Activated naive CD8-positive, alpha-beta T cell treated with anti-CD3 and anti-CD28 coated beads, Interleukin-2, amount 10 ng/mL, durations not matched to agents 7 days and 5 days (primary cell): ENCODE measurements around the gene ADGRD1. TPM values are rescaled to one million over a fixed set of nuclear protein-coding genes. Genes with fewer than 3 reads are reported as not detected.
A peak's percentile ranks its signal among the peaks of the same experiment; 100 is the strongest.
"Not testable (repeated sequence)": the region's sequence is repeated elsewhere in the genome, so short reads cannot be mapped to it uniquely, and the experiment has no call there.

Experiments used
- ATAC-seq: fragments of 150-1000 bp; cut with Tn5 transposase; one replicate; pipeline ENCODE4 v1.10.0; 2021; ENCODE audit warnings: low read depth, moderate library complexity
- POLR2A ChIA-PET: fragments of 350-600 bp; sonication (Branson Sonifier 250); formaldehyde crosslinking; loops from one replicate; lab custom pipeline; 2021; ENCODE audit warnings: antibody characterized with exemption; lab: Charles Lee
- DNase-seq: peaks from one replicate; pipeline ENCODE4 v3.0.0; 2021
- H3K27ac Mint-ChIP-seq: one replicate; pipeline ENCODE4 v1.8.0; 2022; ENCODE audit warnings: mild to moderate bottlenecking, mixed read lengths
- H3K27me3 Mint-ChIP-seq: one replicate; pipeline ENCODE4 v1.8.0; 2022; ENCODE audit warnings: mild to moderate bottlenecking, moderate library complexity, mixed read lengths
- H3K36me3 Mint-ChIP-seq: one replicate; pipeline ENCODE4 v1.8.0; 2021; ENCODE audit warnings: mild to moderate bottlenecking, mixed read lengths
- H3K4me1 Mint-ChIP-seq: one replicate; pipeline ENCODE4 v1.8.0; 2021; ENCODE audit warnings: mixed read lengths
- H3K4me3 Mint-ChIP-seq: one replicate; pipeline ENCODE4 v1.8.0; 2022; ENCODE audit warnings: mild to moderate bottlenecking, moderate library complexity, mixed read lengths
- H3K9me3 Mint-ChIP-seq: one replicate; pipeline ENCODE4 v1.8.0; 2021; ENCODE audit warnings: mixed read lengths
- total RNA-seq, 2 experiments: library from RNA; stranded (reverse); gene quantifications; one replicate each; pipeline ENCODE4 v1.2.3, GENCODE V29; 2021

ADGRD1 gene
- total RNA-seq, 2 experiments from 2014 or later: not detected

GRCh38 chr12:131122631-131123030 lies 168.9 kb downstream of the ADGRD1 start:
- H3K27ac Mint-ChIP-seq: no peak overlapping the region
- ATAC-seq: no peak
- H3K4me1 Mint-ChIP-seq: no peaks in the 10 kb centered on the region
- POLR2A ChIA-PET: no interaction called here
- H3K36me3 Mint-ChIP-seq: no peaks in the 10 kb centered on the region
- peaks cover 3% of the 10 kb centered on the region for H3K9me3 Mint-ChIP-seq
- no peak for DNase-seq
- peaks cover 4% of the 10 kb centered on the region for H3K27me3 Mint-ChIP-seq
- no peak overlapping the region for H3K4me3 Mint-ChIP-seq

DNA sequence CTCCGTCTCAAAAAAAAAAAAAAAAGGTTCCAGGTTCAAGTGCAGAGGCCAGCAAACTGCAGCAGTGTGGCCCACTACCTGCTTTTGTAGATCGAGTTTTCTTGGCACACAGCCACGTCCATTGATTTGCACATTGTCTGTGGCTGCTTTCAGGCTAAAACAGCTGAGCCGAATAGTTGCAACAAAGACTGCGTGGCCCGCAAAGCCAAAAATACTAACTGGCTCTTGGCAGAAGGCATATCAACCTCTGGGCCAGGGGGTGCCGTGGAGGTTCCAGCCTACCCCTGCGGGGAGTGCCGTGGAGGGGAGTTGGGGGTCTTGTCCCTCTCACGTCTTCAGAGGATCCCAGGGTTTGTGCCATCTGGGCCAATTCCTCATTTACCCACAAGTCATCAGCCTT lies 170.1 kb downstream of the ADGRD1 start:
- no peak overlapping the region for H3K27ac Mint-ChIP-seq
- POLR2A ChIA-PET: no interaction called here
- no peak overlapping the region for H3K4me3 Mint-ChIP-seq
- ATAC-seq: no peak
- no peaks in the 10 kb centered on the region for H3K4me1 Mint-ChIP-seq
- peaks cover 4% of the 10 kb centered on the region for H3K27me3 Mint-ChIP-seq
- DNase-seq: no peak
- no peaks in the 10 kb centered on the region for H3K36me3 Mint-ChIP-seq
- peaks cover 3% of the 10 kb centered on the region for H3K9me3 Mint-ChIP-seq

GRCh38 chr12:131124487-131125280 lies 171.0 kb downstream of the ADGRD1 start:
- POLR2A ChIA-PET: no interaction called here
- Mint-ChIP-seq H3K27ac (no peak overlapping the region), H3K4me1 (no peaks in the 10 kb centered on the region), H3K4me3 (no peak overlapping the region), H3K27me3 (peaks cover 4% of the 10 kb centered on the region), H3K36me3 (no peaks in the 10 kb centered on the region), H3K9me3 (peaks cover 3% of the 10 kb centered on the region)
- ATAC-seq (no peak), DNase-seq (no peak)

DNA sequence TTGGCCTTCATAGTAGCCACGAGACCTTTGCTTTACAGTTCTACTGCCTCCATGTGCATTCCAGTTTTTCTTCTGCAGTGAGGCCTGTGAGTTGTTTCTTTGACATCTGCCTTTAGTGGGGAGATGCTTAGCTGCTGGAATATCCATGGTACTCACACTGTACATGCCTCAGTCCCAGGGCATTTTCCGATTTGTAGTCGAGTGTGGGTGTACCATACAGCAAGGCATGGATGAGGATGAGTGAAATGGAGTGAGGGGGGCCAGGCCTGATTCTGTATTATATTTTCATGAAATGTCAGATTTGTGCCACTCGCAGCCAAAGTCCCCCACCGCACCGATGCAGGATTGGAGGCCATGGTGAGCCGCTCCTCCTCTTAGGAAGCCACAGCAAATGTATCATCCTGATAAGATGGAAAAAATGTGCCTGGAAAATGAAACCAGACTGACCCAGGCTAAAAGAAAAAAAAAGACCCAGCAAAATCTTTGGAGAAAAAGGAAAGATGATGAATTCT lies 173.0 kb downstream of the ADGRD1 start:
- ATAC-seq (no peak), DNase-seq (no peak)
- Mint-ChIP-seq H3K27ac (no peak overlapping the region), H3K4me1 (no peaks in the 10 kb centered on the region), H3K36me3 (no peaks in the 10 kb centered on the region), H3K27me3 (peaks cover 2% of the 10 kb centered on the region), H3K4me3 (no peak overlapping the region), H3K9me3 (peaks cover 3% of the 10 kb centered on the region)
- POLR2A ChIA-PET: no interaction called here

GRCh38 chr12:131128556-131128955 lies 174.8 kb downstream of the ADGRD1 start:
- H3K36me3 Mint-ChIP-seq: no peaks in the 10 kb centered on the region
- ATAC-seq (no peak), DNase-seq (no peak)
- POLR2A ChIA-PET: no interaction called here
- no peaks in the 10 kb centered on the region for H3K4me1 Mint-ChIP-seq
- peaks cover 2% of the 10 kb centered on the region for H3K27me3 Mint-ChIP-seq
- no peak overlapping the region for H3K4me3 Mint-ChIP-seq
- no peak overlapping the region for H3K27ac Mint-ChIP-seq
- peaks cover 3% of the 10 kb centered on the region for H3K9me3 Mint-ChIP-seq

GRCh38 chr12:131128966-131129619 lies 175.4 kb downstream of the ADGRD1 start:
- H3K9me3 Mint-ChIP-seq, H3K4me1 Mint-ChIP-seq, H3K27ac Mint-ChIP-seq, H3K36me3 Mint-ChIP-seq, H3K27me3 Mint-ChIP-seq, ATAC-seq, DNase-seq, H3K4me3 Mint-ChIP-seq, POLR2A ChIA-PET: not testable (repeated sequence)

GRCh38 chr12:131129839-131130238 lies 176.1 kb downstream of the ADGRD1 start:
- no peak overlapping the region for H3K27ac Mint-ChIP-seq
- no peaks in the 10 kb centered on the region for H3K4me1 Mint-ChIP-seq
- peaks cover 2% of the 10 kb centered on the region for H3K27me3 Mint-ChIP-seq
- ATAC-seq: no peak
- no peak for DNase-seq
- POLR2A ChIA-PET: no interaction called here
- H3K4me3 Mint-ChIP-seq: no peak overlapping the region
- H3K9me3 Mint-ChIP-seq: peaks cover 3% of the 10 kb centered on the region
- H3K36me3 Mint-ChIP-seq: no peaks in the 10 kb centered on the region

DNA sequence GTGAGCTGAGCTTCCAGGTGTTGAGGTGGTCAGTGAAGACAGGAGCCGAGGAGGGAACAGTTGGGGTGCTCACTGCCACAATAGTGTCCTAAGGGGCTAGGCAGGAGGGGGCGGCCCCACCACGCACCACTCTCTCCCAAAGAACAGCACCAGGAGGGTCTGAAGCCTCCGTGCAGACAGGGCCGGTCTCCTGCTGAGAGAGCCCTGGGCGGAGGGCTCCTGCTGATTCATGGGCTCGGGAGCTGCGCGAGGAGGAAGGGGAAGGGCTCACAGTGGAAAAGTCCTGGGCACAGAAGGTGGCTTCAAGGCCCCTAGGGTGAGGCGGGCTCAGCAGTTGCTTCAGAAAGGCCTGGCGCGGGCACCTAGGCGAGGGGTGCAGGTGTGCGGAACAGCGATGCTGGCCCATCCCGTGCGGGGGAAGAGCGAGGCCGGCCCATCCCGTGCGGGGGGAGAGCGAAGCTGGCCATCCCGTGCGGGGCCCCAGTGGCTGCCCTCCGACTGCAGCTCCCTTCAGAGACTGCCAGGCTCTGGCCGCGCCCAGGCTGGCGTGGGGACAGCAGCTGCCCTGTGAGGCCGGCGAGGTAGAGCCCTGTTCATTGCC lies 176.7 kb downstream of the ADGRD1 start:
- no peaks in the 10 kb centered on the region for H3K27me3 Mint-ChIP-seq
- POLR2A ChIA-PET: no interaction called here
- H3K9me3 Mint-ChIP-seq: peaks cover 3% of the 10 kb centered on the region
- H3K36me3 Mint-ChIP-seq: no peaks in the 10 kb centered on the region
- ATAC-seq (no peak), DNase-seq (no peak)
- no peak overlapping the region for H3K4me3 Mint-ChIP-seq
- no peaks in the 10 kb centered on the region for H3K4me1 Mint-ChIP-seq
- H3K27ac Mint-ChIP-seq: no peak overlapping the region

- Mint-ChIP-seq H3K4me3 (no peak overlapping the region), H3K9me3 (peaks cover 3% of the 10 kb centered on the region), H3K4me1 (no peaks in the 10 kb centered on the region), H3K27ac (no peak overlapping the region), H3K27me3 (no peaks in the 10 kb centered on the region), H3K36me3 (no peaks in the 10 kb centered on the region)
- POLR2A ChIA-PET: no interaction called here
- DNase-seq (no peak), ATAC-seq (no peak)
These were observed 177.5 kb downstream of the ADGRD1 start for GRCh38 chr12:131131077-131131807.

- H3K9me3 Mint-ChIP-seq: peaks cover 3% of the 10 kb centered on the region
- POLR2A ChIA-PET: interaction anchor here (0.5 kb wide), 1 partner anchor 586 kb away, joined by 5 read pairs; no protein-coding TSS in a partner anchor
- no peaks in the 10 kb centered on the region for H3K27me3 Mint-ChIP-seq
- no peak for DNase-seq
- no peaks in the 10 kb centered on the region for H3K36me3 Mint-ChIP-seq
- H3K27ac Mint-ChIP-seq: no peak overlapping the region
- ATAC-seq: no peak
- no peaks in the 10 kb centered on the region for H3K4me1 Mint-ChIP-seq
- H3K4me3 Mint-ChIP-seq: no peak overlapping the region
These were observed 178.1 kb downstream of the ADGRD1 start for GRCh38 chr12:131131808-131132117.

- Mint-ChIP-seq H3K27me3 (no peaks in the 10 kb centered on the region), H3K4me1 (no peaks in the 10 kb centered on the region), H3K9me3 (peaks cover under 1% of the 10 kb centered on the region), H3K27ac (no peak overlapping the region), H3K36me3 (no peaks in the 10 kb centered on the region), H3K4me3 (no peak overlapping the region)
- DNase-seq (peak; percentile 80), ATAC-seq (peak; percentile 74)
- POLR2A ChIA-PET: interaction anchor here (0.5 kb wide), 1 partner anchor 586 kb away, joined by 5 read pairs; no protein-coding TSS in a partner anchor
These were observed 178.6 kb downstream of the ADGRD1 start for GRCh38 chr12:131132118-131132892.

DNA sequence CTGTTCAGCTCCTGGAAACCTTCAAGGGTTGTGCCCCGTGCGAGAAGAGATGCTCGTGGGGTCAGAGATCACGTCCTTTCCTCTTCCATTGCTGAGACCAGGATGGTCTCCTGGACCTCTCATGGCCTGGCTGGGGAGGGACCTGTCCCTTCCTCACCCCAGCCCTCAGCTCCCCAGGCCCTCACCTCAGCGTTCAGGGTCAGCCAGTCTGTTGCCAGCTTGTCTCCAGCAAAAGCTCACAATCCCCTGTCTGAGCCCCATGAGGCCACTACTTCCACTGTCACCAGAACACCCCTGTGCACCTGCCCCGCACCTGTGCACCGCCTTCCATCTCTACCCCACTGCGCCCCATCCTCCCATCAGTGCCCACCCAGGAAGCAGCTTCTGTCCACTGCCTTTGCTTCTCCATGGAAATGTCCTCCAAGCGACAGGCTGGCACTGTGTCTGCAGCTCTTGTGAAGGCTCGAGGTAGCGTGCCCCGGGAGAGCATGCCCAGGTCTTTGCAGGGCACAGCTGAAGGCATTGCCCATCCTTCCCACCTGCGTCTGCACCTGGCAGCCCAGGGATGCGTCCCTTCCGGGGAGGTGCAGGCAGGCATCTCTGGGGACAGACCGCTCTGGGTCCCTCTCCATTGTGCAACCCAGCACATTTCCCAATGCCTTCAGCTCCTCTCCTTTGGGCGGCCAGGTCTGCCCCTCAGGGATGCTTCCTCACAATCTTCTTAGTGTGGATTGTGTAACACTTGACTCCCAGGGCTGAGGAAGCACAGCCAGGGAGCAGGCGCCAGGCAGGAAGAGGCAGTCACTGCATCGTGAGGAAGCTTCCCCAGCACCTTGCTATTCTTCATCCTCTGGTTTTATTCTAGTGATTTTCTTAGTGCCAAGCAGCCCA lies 179.6 kb downstream of the ADGRD1 start:
- Mint-ChIP-seq H3K4me3 (no peak overlapping the region), H3K27me3 (no peaks in the 10 kb centered on the region), H3K27ac (no peak overlapping the region), H3K9me3 (no peaks in the 10 kb centered on the region), H3K4me1 (no peaks in the 10 kb centered on the region), H3K36me3 (no peaks in the 10 kb centered on the region)
- POLR2A ChIA-PET: no interaction called here
- DNase-seq (no peak), ATAC-seq (no peak)
